ENCODE data around the gene CDRT4.

Gene CDRT4

GRCh38 chr17:15431766-15432165 lies 35.7 kb downstream of the CDRT4 start:
- no peak for DNase-seq (ENCODE audit: low read depth)

- DNase-seq (ENCODE audit: low read depth), result no peak
Measured at GRCh38 chr17:15431196-15431595, 36.2 kb downstream of the CDRT4 start.

GRCh38 chr17:15424521-15424920 lies 42.9 kb downstream of the CDRT4 start:
- DNase-seq (ENCODE audit: low read depth), result no peak

- DNase-seq (ENCODE audit: low read depth), result no peak
Measured at GRCh38 chr17:15422392-15422965, 44.9 kb downstream of the CDRT4 start.

GRCh38 chr17:15418781-15419180 lies 48.6 kb downstream of the CDRT4 start:
- DNase-seq (ENCODE audit: low read depth), result no peak

GRCh38 chr17:15414532-15415306 lies 52.7 kb downstream of the CDRT4 start:
- no peak for DNase-seq (ENCODE audit: low read depth)

GRCh38 chr17:15413101-15413771 lies 54.2 kb downstream of the CDRT4 start:
- no peak for DNase-seq (ENCODE audit: low read depth)

- DNase-seq (ENCODE audit: low read depth), result no peak
Measured at GRCh38 chr17:15412606-15413005, 54.8 kb downstream of the CDRT4 start.

- DNase-seq (ENCODE audit: low read depth), result no peak
Measured at GRCh38 chr17:15411384-15412198, 55.8 kb downstream of the CDRT4 start.

GRCh38 chr17:15409721-15410250 lies 57.6 kb downstream of the CDRT4 start:
- DNase-seq (ENCODE audit: low read depth), result no peak

GRCh38 chr17:15408803-15409202 lies 58.6 kb downstream of the CDRT4 start:
- no peak for DNase-seq (ENCODE audit: low read depth)

GRCh38 chr17:15406081-15406480 lies 61.3 kb downstream of the CDRT4 start:
- no peak for DNase-seq (ENCODE audit: low read depth)

- DNase-seq (ENCODE audit: low read depth), result no peak
Measured at GRCh38 chr17:15405058-15405415, 62.4 kb downstream of the CDRT4 start.

GRCh38 chr17:15404106-15405057 lies 63.0 kb downstream of the CDRT4 start:
- DNase-seq (ENCODE audit: low read depth), result no peak

- no peak for DNase-seq (ENCODE audit: low read depth)
Measured at GRCh38 chr17:15403276-15403939, 64.0 kb downstream of the CDRT4 start.

GRCh38 chr17:15399443-15399842 lies 68.0 kb downstream of the CDRT4 start:
- DNase-seq (ENCODE audit: low read depth), result no peak

- no peak for DNase-seq (ENCODE audit: low read depth)
Measured at GRCh38 chr17:15398736-15399331, 68.6 kb downstream of the CDRT4 start.

- no peak for DNase-seq (ENCODE audit: low read depth)
Measured at GRCh38 chr17:15398291-15398690, 69.1 kb downstream of the CDRT4 start.

GRCh38 chr17:15397620-15398019 lies 69.8 kb downstream of the CDRT4 start:
- DNase-seq (ENCODE audit: low read depth), result no peak

GRCh38 chr17:15395091-15395490 lies 72.3 kb downstream of the CDRT4 start:
- no peak for DNase-seq (ENCODE audit: low read depth)

Measured in stimulated activated CD8-positive, alpha-beta memory T cell treated with anti-CD3 and anti-CD28 coated beads, Interleukin-4, amount 100 ng/mL, for 24 hours (primary cell).